HG02610 (cell line): ENCODE measurements around the gene TF.

ENCODE experiments used
- ATAC-seq: cut with Tn5 transposase; IDR thresholded peaks from one replicate; pipeline ENCODE4 v1.9.1; 2021; ENCODE audit warnings: mild to moderate bottlenecking, moderate library complexity; ENCODE audit not compliant: unreplicated experiment

TF gene

DNA sequence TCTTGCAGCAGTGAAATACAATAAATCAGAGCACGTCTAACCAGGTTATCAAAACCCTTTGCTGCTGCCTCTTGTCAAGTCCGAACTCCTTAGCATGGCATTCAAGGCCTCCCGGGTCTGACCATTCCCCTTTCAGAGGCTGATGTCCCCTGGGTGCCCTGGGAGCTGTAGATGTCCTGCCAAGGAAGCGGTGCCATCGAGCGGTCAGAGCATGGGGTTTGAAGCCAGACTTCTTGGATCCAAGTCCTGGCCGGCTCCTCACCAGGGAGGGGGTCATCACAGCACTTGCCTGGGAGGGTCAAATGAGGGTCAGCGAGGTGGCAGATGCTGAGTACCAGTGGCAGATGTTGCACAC lies 496 bp downstream of the TF start:
- ATAC-seq: no peak

DNA sequence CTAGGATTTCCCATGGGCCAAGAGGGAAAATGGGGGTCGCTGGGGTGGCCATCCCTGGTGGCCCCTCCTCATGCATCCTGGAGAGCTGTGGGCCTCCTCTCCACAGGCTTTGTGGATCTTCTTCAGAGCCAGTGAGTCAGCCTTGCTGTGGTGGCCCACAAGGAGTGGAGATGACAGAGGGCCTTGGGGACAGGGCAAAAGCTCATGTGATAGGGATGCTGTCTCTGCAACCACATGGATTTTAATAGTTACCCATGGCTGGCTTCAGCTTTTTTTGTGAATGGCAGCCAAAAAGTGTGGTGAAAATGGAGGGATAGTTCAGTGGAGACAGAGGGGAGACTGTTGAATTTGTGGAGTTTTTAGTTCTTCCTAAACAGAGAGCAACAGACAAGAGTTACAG lies 1.2 kb downstream of the TF start:
- no peak for ATAC-seq

- no peak for ATAC-seq
Observed at GRCh38 chr3:133747907-133748639, 1.9 kb downstream of the TF start.

DNA sequence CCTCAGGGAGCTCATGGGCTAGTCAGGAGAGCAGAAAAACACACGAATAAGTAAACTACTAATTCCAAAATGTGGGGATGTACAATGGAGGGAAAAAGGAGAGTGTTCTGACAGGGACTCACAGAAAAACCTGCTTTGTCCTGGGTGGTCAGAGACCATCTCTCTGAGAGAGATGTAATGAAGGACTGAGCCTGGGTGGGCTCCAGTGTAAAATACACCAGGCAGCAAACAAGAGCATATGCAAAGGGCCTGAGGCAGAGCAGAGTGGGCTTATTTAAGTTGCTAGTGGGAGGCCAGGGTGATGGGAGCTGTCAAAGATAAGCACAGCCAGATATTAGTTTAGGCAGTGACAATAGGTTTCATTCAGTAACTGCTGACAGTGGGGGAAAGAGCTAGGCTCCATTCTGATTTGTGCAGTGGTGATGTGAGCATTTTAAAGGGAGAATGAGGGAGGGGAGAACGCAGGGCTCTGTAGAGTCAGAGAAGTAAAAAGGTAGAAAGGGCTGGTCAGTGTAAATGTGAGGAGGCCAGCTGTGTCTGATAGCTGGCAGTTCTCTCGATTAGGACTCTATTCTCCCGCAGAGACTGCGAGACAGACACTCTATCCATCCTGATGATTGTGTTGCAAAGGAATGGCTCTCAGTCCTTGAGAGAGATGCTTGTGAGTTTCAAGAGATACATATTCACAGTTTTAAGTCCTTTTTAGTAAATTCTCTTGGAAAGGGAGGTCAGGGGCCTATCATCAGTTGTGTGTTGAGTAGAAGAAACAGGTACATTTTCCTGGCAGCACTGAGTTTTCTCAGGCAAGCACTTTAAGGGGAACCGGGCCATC lies 3.5 kb downstream of the TF start:
- ATAC-seq: no peak

- ATAC-seq: no peak
Observed at GRCh38 chr3:133750259-133750656, 4.1 kb downstream of the TF start.

DNA sequence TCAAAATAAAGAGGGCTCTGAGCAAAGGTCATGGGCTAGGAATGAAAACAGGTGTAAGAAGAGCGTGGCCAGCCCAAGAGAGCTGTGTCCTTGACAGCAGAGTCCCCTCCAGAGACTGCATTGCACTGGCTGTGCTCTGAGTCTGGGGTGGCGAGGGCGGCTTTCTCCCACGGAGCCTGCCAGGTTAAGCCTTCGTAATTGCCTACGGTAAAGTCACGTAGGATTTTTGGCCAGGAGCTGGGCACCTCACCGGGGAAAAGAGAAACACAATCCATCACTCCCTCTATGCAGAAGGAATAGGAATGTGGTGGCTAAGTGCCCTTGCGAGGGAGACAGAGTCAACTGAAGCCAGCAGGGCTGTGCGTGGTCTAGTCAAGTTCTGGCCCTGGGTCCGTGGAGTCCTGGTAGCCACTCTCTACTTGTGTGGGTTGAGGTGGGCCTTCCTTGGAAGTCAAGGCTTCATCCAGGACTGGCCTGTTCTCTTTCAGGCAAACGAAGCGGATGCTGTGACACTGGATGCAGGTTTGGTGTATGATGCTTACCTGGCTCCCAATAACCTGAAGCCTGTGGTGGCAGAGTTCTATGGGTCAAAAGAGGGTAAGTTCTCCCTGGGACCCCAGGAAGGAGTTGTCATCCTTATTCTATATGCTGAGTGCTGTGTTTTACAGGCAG lies 7.0 kb downstream of the TF start:
- no peak for ATAC-seq

DNA sequence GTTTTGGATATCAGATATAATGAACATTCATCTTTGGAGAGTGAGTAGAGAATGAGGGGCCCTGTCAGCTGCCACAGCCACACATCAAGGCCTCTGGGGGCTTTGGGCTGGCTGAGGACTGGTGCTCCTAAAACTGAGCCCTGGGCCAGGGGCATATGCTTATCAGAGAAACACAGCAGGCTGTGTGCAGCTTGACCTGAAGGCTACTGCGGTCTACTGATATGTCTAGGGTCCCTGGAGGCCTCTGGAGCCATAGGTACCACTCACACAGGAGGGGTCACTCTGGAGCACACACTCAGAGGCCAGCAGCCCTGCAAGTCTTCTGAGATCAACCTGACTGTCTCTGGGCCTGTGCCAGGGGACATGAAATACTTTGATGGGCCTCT lies 7.6 kb downstream of the TF start:
- ATAC-seq: no peak

GRCh38 chr3:133754455-133754854 lies 8.3 kb downstream of the TF start:
- no peak for ATAC-seq

DNA sequence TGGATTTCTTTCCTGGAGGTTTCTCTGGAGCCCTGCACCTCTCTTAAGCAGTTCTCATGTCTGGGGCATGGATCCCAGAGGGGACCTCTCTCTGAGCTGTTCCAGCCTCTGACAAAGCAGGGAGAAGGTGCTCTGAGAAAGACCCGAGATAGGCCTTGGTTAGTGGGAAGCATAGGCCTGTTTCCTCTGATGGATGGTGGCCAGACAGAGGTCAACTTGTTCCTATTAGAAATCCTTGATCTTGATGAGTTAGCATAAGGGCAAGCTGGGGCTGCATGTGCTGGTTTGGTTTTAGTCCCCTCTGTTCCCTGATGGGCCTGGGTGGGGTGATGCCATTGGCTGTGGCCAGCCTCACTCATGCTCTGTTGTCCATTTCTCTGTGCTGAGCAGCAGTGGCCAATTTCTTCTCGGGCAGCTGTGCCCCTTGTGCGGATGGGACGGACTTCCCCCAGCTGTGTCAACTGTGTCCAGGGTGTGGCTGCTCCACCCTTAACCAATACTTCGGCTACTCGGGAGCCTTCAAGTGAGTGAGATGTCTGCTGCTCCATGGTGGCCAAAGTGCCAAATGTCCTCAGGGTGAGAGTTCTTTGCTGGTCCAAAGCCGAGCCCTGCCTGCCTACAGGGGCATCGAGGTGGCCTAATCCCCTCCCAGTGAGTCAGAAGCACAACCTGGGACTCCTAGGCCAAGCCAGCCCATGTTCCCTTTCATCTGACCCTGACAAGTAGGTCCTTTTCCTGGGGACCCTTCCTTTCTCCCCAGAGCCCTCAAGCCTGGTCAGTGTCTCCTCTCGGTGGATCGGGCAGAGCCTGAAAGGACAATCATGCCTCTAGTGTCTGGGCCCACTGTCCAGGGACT lies 9.0 kb downstream of the TF start:
- no peak for ATAC-seq

GRCh38 chr3:133756716-133757694 lies 10.8 kb downstream of the TF start:
- no peak for ATAC-seq

- ATAC-seq: no peak
Observed at GRCh38 chr3:133757701-133758567, 11.7 kb downstream of the TF start.

DNA sequence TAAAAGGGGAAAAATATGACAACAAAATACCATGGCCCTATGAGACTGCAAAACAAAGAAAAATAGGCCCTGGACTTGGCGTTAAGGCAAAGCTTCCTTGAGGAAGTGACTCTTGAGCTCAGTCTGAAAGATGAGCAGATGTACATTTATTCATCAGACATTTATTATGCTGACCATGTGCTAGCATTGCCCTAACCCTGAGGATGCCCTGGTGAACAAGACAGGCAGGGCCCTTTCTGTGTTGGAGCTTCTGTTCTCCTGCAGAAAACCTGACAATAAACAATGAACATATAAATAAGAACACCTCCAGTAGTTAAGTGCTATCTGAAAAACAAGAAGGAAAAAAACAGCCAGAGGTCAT lies 12.4 kb downstream of the TF start:
- ATAC-seq: no peak

GRCh38 chr3:133758964-133759739 lies 13.0 kb downstream of the TF start:
- ATAC-seq: no peak

GRCh38 chr3:133759740-133760305 lies 13.6 kb downstream of the TF start:
- ATAC-seq: no peak

DNA sequence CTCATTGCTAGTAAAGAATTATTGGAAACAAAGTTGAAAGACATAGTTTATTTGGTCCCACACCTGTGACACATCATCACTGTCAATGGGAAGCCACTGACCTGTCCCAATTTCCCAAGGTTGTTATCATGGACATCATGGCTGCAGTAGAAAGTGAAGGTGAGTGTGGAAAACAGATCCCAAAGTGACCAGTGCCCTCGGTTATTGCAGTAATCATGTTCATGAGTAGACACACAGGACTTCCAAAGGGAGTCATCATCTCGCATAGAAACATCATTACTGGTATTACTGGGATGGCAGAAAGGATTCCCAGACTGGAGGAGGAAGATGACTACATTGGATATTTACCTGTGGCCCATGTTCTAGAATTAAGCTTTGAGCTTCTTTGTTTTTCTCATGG lies 14.7 kb downstream of the TF start:
- ATAC-seq: no peak

- ATAC-seq: no peak
Observed at GRCh38 chr3:133761605-133762484, 15.7 kb downstream of the TF start.

DNA sequence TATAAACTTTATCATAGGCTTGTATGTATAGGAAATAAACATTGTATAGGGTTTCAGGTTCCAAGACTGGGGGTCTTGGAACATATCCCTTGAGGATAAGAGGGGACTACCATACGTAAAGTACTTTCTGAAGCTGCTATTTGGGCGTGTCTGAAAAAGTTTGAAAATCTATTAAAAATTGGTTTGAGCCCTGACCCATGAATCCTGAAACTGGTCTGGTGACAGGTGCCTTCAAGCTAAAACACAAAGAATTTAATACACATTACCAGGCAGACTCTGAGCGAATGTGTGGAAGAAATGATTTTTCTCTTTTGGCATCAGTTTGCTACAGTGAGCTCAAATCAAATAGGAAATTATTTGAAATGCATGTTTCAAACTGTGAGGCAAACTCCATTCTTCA lies 16.3 kb downstream of the TF start:
- ATAC-seq: no peak
